Measurements from ENCODE around the gene UTP25.
"Not testable (repeated sequence)": the region's sequence is repeated elsewhere in the genome, so short reads cannot be mapped to it uniquely, and the experiment has no call there.

UTP25 gene

GRCh38 chr1:209876078-209876800 is 48.5 kb downstream of the UTP25 start:
- DNase-seq = no peak

GRCh38 chr1:209877087-209877764 is 49.5 kb downstream of the UTP25 start:
- no peak for DNase-seq

DNA sequence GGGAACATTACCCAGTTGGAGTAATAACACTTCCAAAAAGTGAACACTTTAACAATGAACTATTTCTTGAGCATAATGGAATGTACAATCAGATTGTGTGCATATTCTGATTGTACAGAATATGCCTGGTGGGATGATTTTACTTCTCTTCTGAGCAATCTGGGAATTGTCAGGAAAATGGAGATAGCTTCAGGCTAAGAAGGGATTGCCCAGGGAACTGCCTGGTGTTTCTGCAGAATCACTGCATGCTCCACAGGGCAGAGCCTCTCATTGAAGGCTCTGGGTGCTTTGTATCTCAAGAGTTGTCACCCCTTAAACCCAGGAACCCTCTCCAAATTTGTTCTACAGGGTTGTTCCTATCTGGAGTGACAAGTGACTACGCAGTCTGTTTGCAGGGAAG is 51.2 kb downstream of the UTP25 start:
- DNase-seq = no peak

DNA sequence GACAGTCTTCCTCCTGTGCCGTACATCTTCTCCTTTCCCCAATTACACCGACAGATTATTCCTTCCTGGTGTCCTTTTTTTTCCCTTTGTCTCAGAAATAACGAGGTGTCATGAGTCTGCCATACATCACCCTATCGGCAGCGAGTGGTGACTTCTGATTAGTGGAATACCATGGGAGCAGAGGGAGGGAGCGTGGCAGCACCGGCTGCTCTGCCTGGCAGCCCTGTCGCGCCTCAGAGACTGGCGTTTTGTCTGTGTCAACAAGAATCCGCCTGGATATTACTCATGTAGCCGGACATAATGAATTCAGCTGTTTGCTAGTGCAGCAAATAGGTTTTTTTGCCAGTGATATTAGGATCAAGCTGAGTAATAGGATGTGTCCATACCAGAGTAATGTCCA is 51.8 kb downstream of the UTP25 start:
- no peak for DNase-seq

DNA sequence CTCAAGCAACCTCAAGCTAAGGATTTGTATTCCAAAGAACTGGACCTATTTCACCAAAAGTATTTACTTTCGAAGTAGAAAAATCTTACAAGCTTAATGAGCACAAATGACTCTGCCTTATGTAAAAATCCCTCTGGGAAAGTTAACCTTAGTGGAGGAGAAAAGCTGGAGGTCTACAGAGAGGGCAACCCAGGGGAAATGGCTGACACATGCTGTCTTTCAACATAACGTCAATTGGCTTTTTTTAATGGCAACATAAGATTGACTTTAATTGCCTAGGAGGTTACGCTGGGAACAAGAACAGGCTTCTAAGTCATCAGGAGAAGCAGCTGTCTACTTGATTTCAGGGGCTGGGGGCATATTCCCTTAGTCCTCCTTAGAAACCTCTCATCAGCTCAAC is 52.3 kb downstream of the UTP25 start:
- no peak for DNase-seq

- DNase-seq = no peak
Measured at GRCh38 chr1:209881619-209882018, 53.8 kb downstream of the UTP25 start.

DNA sequence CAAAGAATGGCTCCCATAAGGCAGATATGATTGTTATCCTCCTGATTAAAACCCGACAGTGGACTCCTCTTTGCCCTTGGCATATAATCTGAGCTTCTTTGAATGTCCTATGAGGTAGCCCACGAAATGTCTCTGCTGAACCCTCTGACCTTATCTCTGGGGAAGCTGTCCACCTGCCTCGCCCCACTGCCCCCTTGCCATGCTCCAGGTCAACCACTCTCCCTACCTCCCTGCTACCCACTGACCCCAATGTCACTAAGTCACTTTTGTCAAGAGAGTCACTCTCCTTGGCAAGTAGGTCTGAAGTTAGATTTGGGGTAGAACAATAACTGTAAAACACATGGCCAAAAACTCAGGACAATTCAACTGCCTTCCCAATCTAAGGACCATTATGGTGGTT is 54.5 kb downstream of the UTP25 start:
- no peak for DNase-seq

DNA sequence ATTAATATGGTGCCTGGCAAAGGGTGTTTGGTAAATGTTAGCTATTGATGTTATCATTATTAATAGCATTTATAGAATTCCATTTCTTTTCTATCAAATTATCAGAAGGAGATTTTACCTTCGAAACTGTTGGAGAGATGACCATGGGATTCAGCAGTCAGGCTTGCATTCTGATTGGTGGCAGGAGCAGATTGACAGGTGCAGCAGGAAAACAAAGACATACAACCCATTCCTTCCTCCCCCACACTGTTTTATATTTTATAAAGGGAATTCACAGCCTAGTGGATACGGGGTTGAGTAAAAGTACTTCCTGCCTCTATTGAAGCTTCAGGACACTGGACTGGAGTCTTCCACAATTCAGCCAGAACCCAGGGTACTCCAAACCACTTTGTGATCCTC is 55.2 kb downstream of the UTP25 start:
- DNase-seq = no peak

DNA sequence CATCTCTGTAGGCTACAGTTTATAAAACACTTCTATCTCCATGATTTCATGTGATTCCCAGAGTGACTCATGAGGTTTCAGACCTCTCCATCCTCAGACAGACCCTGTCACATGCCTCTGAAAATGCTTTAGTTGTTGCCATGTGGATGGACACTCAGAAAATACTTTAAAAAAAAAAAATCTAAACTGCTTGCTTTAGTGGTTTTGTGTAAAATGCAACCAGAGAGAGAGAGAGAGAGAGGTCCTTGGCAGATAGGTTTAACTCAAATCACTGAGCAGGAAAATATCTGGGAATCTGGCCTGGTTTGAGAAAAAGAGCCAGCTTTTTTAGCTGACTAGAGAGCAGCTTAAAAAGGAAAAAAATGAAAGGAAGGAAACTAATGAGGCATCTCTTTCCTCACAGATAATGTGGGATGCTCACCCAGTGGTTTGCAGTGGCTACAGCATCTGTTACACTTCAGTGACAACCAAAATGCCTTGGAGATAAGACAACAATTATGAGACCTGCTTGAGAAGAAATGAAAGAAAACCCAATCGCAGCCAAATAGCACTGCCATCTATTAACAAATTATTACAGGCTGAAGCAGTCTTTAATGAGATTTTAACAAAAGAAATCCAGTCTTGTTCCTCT is 55.7 kb downstream of the UTP25 start:
- no peak for DNase-seq

- DNase-seq = no peak
Measured at GRCh38 chr1:209884249-209884648, 56.5 kb downstream of the UTP25 start.

GRCh38 chr1:209884665-209885117 is 56.9 kb downstream of the UTP25 start:
- DNase-seq = peak; percentile 37

GRCh38 chr1:209885403-209886218 is 57.8 kb downstream of the UTP25 start:
- DNase-seq = no peak

DNA sequence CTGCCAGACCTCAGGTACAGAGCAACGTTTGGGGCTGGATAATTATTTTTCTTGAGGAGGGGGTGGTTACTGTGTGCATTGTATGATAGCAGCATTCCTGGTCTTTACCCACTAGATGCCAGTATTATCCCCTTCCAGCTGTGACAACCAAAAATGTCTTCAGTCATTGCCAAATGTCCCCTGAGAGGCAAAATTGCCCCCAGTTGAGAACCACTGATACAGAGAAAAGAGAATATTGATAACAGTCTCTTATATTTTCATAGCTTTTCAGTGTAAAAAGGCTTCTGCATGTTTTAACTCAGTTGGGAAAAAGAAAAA is 58.4 kb downstream of the UTP25 start:
- DNase-seq = no peak

- not testable (repeated sequence) for DNase-seq
Measured at GRCh38 chr1:209888291-209889076, 60.7 kb downstream of the UTP25 start.

- DNase-seq = no peak
Measured at GRCh38 chr1:209889077-209889418, 61.3 kb downstream of the UTP25 start.

DNA sequence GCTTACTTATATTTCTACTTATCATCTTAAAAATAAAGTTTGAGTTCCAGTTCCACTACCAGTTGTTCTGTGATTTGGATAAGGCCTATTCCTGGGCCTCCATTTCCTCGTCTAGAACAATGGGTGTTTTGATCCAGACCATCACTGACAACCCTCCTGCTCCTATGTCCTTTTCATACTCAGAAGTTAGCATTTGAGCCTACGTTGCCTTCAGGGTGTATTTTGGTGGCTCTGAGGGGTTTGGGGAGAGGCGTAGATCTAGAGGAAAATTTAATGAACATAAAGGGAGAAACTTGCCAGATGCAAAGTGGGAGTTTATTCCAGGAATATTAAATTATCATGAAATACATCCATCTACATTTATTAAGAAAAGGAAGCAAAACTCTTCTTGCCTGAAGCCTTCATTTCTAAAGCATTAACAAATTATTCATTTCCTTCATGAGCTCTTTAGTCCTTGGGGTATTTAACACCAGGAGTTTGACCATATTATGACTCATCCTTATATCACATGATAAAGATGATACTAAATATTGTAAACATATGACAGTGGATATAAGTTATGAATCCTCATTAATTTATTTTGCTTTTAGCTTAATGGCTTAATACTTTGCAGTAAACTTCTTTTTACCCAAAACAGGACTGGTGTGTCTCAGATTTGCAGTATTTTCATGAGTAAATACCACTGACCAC is 63.0 kb downstream of the UTP25 start:
- no peak for DNase-seq

- no peak for DNase-seq
Measured at GRCh38 chr1:209893751-209894150, 66.0 kb downstream of the UTP25 start.

DNA sequence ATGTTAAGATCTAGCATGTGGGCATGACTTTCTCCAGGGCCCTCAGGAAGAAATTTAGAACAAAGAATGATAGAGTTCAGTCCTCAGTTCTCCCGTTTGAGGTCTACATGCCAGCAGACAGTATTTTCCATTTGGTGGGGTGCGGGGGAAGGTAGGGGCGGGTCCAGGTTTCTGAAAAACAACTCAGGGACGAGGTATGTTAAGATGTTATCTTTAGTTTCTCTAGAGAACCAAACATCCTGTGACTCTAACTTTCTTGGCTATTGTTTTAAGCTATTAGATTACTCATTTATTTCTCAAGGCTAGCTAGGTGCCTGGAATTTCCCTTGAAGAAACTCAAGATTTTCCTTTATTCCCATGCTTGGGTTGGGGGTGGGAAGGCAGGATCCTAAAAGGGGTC is 67.9 kb downstream of the UTP25 start:
- no peak for DNase-seq

- DNase-seq = no peak
Measured at GRCh38 chr1:209896346-209896745, 68.6 kb downstream of the UTP25 start.

- DNase-seq = not testable (repeated sequence)
Measured at GRCh38 chr1:209898271-209898670, 70.5 kb downstream of the UTP25 start.

GRCh38 chr1:209898851-209899250 is 71.1 kb downstream of the UTP25 start:
- not testable (repeated sequence) for DNase-seq

- no peak for DNase-seq
Measured at GRCh38 chr1:209899948-209900347, 72.2 kb downstream of the UTP25 start.

Data from DMS 273 treated with DMSO at 0.1 percent for 48 hours (cell line).